ENCODE measurements around the gene NAA25. TPM values are rescaled to one million over a fixed set of nuclear protein-coding genes. Genes with fewer than 3 reads are reported as not detected.

NAA25 gene
- total and polyA plus RNA-seq, 9 of the 15 experiments (the other 6 are each of a cell fraction or from before 2014, with no cell fraction given): 26.6 to 59.6 (median 48.9) TPM

DNA sequence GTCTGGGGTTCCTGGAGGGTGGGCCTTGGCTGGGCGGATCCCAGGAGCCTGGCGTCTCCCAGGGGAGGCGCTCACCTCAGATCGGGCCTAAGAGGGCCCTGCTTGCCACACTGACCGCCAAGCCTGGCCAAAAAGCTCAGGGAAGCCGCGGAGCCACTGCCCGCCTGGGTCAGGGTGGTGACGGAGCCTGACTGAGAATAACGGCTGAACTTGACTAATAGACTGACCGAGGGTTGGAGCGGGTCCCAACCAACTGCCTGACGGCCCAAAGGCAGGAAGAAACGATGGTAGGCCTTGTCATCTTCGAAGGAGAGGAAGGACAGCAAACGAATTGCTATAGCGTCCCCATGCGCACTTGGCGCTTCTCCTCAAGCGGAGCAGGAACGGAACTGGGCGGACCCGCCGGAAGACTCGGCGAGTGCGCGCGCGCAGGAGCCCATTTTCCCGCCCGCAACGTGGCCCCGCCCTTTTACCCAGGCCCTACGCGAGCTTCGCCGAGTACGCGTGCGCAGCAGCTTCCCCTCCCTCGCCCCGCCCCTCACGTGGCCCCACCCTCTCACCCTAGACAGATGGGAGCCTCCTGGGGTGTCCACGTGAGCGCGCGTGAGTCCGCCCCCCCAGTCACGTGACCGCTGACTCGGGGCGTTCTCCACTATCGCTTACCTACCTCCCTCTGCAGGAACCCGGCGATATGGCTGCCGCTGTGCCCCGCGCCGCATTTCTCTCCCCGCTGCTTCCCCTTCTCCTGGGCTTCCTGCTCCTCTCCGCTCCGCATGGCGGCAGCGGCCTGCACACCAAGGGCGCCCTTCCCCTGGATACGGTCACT, 95.6 kb downstream of the NAA25 start, which contains the start of the genes ERP29 and TMEM116 (continued):
- TF ChIP-seq, protein P1, sequence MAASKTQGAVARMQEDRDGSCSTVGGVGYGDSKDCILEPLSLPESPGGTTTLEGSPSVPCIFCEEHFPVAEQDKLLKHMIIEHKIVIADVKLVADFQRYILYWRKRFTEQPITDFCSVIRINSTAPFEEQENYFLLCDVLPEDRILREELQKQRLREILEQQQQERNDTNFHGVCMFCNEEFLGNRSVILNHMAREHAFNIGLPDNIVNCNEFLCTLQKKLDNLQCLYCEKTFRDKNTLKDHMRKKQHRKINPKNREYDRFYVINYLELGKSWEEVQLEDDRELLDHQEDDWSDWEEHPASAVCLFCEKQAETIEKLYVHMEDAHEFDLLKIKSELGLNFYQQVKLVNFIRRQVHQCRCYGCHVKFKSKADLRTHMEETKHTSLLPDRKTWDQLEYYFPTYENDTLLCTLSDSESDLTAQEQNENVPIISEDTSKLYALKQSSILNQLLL (CRISPR knock-in tag; IDR thresholded peaks at IDR 0.05; ENCODE audit: borderline replicate concordance): no peak
- TF ChIP-seq MTA3 (IDR thresholded peaks at IDR 0.05; ENCODE audit: borderline replicate concordance) (no peak; the same call in none of the 2 replicates), ZNF695 (CRISPR knock-in tag; IDR thresholded peaks at IDR 0.05) (peak; percentile 83; the same call in 1 of the 2 replicates), TRIM28 (IDR thresholded peaks at IDR 0.05) (no peak), NCOA6 (IDR thresholded peaks at IDR 0.05) (no peak), ATF1 (CRISPR knock-in tag; IDR thresholded peaks at IDR 0.05) (no peak), ATF1 (tag; IDR thresholded peaks at IDR 0.05) (peak; percentile 56), ZFP1 (CRISPR knock-in tag; IDR thresholded peaks at IDR 0.05) (no peak), CEBPB (tag; IDR thresholded peaks at IDR 0.05) (no peak), FOXK2 (conservative IDR thresholded peaks at IDR 0.05 in 1 of 2, IDR thresholded peaks at IDR 0.05 in 1 of 2; ENCODE audit: low read depth in 2 of 2) (peak in 1 of 2 experiments; percentile 94; a peak in 3 of 4 replicates), CHD2 (IDR thresholded peaks at IDR 0.05; ENCODE audit: low read depth, low read length) (no peak), CTBP1 (IDR thresholded peaks at IDR 0.05; ENCODE audit: borderline replicate concordance) (peak; percentile 36), U2AF1 (optimal IDR thresholded peaks at IDR 0.05; ENCODE audit: low read depth, low read length) (no peak), ZBTB33 (CRISPR knock-in tag; IDR thresholded peaks at IDR 0.05) (0 out of 2 replicates have a peak, but pooled peaks have one; percentile 8), ADNP (tag; IDR thresholded peaks at IDR 0.05) (no peak)
- TF ChIP-seq, protein P2, sequence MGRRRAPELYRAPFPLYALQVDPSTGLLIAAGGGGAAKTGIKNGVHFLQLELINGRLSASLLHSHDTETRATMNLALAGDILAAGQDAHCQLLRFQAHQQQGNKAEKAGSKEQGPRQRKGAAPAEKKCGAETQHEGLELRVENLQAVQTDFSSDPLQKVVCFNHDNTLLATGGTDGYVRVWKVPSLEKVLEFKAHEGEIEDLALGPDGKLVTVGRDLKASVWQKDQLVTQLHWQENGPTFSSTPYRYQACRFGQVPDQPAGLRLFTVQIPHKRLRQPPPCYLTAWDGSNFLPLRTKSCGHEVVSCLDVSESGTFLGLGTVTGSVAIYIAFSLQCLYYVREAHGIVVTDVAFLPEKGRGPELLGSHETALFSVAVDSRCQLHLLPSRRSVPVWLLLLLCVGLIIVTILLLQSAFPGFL (CRISPR knock-in tag; IDR thresholded peaks at IDR 0.05): no peak
